CD4-positive, alpha-beta T cell treated with Interferon alpha-2 for 1 hour (primary cell): ENCODE measurements around the gene POTEB.
"Not testable (repeated sequence)": the region's sequence is repeated elsewhere in the genome, so short reads cannot be mapped to it uniquely, and the experiment has no call there.

ENCODE experiments used
- DNase-seq, 2 donors: peaks; one replicate each; pipeline ENCODE4 v3.0.0-alpha.2; 2020 to 2022

The POTEB gene

DNA sequence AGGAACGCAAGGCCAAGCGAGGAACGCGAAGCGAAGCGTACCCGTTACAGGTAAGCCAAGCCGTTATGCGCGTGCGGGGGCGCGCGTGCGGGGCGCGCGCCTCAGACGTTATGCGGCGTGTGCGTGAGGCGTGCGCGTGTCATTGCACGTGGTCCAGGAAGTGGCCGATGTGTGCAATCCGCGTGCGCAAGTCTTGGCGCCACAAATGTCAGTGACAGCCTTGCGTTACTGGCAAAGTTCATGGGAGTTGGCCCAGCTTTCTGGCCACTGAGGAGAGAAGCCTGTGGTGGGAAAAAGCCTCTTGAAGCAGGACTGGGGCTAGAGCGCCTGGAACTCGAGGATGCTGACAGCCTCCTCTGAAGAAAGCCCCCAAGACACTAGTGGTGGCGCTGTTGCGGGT, at the start of gene POTEB:
TSS of gene POTEB (minus strand) at position 101 of the 400 bp plus-strand sequence. CDS start 489 bp downstream, outside the sequence.
- DNase-seq = not testable (repeated sequence)

DNA sequence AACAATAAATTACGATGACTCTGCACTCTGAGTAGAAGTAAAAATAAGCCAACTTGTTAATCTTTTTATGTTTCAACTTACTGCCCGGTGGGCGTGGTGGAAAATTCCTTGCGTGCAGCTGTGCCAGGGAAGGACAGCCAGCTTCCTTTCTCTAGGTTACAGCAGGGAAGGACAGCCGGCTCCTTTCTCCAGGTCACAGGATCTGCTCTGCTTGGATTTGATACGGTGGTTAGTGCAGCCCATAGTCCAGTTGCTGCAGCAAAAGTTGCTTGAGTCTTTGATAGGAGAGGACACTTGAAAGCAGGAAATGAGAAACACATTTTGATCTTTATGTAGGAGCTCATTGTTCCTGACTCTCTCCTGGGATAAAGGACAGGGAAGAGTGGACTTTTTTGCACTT, 13.4 kb upstream of the POTEB start:
- DNase-seq = not testable (repeated sequence)

GRCh38 chr15:21889542-21889941, 12.0 kb upstream of the POTEB start:
- DNase-seq = not testable (repeated sequence)

DNA sequence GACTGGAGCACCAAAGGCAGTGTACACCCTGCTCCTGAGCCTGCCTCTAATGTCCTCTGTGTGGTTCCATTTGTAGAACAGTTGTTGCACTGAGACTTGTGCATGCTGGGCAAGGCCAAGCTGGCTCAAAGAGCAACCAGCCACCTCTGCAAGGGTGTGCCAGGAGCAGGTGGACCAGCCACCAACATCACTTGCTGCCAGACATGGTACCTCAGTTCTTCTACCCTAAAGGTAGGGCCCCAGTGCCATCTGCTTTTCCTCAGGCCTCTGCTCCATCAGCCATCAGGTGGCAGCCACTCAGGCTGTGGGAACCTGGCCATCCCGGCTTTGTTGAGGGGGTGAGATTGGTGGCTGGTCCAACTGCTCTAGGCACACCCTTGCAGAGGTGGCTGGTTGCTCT, 38.7 kb downstream of the POTEB start:
- not testable (repeated sequence) for DNase-seq
